T-helper 1 cell (primary cell): ENCODE data around the gene OR10H2.
"Not testable (repeated sequence)": the region's sequence is repeated elsewhere in the genome, so short reads cannot be mapped to it uniquely, and the experiment has no call there.

ENCODE experiments used
- DNase-seq, 5 donors: peaks; one replicate each; pipeline ENCODE4 v3.0.0-alpha.2; 2012 to 2020

OR10H2 gene

DNA sequence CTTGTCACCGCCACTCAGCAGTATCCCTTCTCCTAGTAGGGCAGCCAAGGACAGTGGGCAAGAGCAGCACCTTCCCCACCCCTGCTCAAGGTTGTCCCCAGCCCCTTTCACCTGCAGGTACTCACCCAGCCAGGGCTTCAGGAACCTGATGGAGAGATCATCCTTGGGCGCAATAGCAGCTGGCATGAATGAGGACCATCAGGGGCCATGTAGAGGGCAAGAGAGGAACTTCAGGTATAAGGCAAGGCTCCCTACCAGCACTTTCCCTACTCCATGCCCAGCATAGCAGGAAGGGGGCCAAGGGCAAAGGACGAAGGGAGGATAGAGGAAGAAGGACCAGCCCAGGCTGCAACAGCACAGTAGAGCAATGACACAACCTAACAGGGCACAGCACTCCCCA is 46.3 kb downstream of the OR10H2 start:
- DNase-seq = not testable (repeated sequence)

DNA sequence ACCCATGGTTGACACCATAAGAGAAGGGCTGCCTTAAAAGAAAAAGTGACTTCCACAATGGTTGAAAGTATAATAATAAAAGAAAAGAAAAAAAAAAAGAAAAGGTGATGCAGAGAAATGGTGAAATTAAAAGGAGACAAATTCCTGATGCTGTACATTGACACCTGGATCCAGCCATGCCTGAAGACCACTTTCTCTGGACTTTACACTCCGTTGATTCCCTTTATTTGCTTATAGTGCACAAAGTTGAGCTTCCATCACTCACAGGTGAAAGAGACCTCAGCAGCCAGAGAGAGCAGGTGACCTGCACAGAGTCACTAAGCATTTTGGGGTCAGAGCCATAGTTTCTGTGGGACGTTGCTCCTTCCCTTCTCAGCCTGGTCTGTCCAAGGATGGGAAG is 47.4 kb downstream of the OR10H2 start:
- DNase-seq = no peak

DNA sequence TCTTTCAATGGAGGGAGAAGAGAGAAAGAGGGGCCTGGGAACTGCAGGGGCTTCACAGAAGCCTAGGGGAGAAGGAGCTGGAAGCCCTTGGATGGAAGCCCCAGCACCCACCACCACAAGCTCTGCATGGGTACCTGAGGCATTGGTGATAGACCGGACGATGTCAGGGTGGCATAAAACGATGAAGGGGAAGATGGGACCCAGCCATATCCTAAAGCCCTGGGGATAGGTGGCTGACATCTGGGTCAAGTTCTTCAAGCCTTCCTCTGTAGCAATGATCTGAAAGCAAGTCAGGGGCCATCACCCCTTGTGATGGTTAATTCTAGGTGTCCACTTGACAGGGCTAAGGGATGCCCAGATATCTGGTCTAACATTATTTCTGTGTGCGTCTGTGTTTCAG is 48.4 kb downstream of the OR10H2 start:
- DNase-seq = no peak

DNA sequence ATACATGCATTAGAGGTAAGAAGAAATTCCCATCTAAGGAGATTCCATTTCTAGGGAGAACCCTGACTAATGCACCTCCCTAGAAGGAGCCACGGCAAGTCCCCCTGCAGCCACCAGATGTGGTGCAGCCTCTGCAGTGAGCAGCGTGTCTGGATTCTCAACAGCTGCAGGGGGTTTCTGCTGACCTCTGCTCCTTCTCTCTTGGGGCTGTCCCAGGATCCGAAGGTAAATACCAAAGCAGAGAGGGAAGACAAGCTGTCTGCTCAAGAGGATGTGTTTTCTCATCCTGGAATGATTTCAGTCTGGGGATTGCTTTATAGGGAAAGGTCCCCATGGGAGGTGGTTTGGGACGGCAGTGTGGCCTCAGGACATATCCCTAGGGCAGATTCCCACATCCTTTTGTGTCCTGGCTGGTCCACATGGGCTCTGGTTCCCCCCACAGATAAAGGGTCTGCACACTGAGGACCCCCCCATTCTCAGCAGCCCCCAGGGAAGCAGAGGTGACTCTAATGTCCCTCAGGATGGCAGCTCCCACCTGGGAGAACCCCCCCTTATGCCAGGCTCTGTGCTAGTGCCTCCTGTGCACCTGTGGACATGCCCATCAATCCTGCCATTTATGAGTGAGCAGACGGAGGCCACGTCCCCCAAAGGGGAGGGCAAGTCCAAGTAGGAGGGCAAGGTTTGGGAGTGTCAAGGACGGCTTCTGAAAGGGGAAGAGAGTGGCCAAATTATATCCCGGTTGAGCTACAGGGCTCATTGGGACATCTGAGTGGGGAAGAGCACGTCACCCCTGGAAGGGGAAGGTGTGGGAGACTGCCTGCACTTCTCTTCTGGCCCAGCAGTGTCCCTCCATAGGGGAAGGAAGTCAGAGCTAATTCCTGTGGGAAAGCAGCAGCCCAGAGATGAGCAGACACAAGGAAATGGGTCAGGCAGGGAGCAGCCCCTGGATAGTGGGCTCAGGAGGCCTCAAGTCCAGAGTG is 49.5 kb downstream of the OR10H2 start:
- no peak for DNase-seq
